GM12801 (cell line): ENCODE data around the gene KIF1A.

Source experiments
- TF ChIP-seq, protein P1 (sequence below): IDR thresholded peaks from one replicate; pipeline ENCODE4 v1.5.1; 2011; ENCODE audit warnings: control low read depth; ENCODE audit not compliant: insufficient read length; ENCODE audit errors: extremely low read depth

Gene KIF1A

DNA sequence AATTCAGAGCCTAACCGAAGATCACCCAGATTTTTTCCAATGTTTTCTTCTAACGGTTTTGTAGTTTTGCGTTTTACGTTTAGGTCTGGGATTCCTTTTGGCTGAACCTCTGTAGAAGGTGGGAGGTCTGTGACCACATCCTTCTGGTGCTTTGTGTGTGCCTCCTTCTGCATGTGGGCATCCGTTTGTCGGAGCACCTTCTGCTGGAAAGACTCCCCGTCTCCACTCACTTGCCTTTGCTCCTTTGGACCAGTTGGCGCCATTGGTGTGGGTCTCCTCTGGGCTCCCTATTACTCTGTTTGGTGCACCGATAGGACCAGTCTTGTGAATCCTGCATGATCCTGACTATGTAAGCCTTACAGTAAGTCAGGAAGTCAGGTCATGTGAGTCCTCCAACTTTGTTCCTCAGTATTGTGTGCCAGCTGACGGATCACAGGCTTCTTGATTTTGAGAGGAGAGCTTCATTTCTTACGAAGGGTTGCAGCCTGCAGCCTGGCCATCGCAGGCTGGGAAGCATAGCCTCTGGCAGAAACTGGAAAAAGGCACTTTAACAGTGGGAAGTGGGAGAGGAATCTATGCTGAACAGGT is 114.7 kb downstream of the KIF1A start:
- TF ChIP-seq, protein P1, sequence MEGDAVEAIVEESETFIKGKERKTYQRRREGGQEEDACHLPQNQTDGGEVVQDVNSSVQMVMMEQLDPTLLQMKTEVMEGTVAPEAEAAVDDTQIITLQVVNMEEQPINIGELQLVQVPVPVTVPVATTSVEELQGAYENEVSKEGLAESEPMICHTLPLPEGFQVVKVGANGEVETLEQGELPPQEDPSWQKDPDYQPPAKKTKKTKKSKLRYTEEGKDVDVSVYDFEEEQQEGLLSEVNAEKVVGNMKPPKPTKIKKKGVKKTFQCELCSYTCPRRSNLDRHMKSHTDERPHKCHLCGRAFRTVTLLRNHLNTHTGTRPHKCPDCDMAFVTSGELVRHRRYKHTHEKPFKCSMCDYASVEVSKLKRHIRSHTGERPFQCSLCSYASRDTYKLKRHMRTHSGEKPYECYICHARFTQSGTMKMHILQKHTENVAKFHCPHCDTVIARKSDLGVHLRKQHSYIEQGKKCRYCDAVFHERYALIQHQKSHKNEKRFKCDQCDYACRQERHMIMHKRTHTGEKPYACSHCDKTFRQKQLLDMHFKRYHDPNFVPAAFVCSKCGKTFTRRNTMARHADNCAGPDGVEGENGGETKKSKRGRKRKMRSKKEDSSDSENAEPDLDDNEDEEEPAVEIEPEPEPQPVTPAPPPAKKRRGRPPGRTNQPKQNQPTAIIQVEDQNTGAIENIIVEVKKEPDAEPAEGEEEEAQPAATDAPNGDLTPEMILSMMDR: no peak

DNA sequence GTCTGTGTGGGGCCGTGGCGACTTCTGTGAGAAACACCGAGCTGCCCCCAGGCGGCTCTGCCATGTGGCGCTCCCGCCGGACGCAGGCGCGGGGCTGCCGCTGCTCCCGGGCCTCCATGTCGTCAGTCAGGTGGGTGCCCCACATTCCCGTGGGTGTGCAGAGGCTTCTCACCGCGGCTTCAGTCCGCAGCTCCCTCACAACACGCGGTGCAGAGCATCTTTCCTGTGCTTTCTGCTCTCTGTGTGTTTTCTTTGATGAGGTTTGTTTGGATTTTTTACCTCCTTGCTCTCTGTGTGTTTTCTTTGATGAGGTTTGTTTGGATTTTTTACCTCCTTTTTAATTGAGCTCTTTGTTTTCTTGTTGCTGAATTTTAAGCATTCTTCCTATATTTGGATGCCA is 115.4 kb downstream of the KIF1A start:
- TF ChIP-seq, protein P1: no peak

DNA sequence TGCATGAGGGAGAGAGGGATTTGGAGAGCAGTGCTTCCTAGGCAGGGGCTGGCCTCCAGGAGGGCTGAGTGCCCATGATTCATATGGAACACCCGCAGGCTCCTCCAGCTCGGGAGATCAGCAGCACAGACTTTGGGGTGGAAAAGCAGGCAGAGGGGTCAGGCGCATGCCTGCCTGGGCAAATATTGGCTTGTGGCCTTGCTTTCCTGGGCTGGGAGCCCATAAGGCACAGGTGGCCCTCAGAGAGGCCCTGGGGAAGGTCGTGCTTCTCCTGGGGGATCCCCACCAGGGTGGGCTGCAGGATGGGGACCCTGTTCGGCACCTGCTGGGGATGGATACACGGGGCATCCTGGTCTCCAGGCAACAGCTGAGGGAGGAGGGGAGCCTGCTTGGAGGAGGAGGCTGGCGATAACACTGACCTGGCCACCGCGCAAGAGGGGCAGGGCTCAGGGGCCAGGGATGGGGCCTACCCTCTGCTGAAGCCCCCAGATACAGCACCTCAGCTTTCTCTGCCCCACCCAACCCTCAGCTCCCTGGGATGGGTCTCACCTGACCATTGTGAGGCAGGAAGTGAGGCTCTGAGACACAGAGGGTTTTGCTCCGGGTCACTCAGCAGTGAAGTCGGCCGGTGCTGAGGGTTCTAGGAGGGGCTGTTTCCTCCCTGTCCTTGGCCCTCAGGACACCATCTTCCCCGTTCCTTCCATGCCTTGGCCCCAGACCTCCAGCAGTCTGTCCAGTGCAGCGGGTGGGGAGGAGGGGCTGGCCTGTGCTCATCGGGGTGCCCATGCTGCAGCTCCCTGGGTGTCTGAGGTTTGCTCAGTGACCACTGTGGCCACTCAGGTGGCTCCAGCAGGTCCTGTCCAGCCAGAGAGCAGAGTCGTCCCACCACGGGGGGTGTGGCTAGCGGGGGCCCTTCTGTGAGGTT is 116.3 kb downstream of the KIF1A start:
- TF ChIP-seq, protein P1: no peak

DNA sequence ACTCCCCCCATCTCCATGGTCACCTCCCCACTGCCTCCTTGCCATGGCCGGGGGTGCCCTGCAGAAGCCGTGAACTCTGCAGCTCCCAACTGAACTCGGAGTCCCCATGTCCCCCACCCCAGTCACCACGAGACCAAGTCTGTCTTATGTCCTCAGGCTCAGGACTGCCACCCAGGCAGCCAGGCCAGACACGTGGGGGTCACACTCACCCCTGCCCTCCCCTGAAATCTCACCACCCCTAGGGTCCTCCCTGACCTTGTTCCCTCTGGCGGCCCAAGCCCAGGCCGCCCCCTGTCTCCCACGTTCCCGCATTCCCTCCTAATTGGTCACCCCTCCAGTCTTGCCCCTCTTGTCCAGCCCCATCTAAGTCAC is 117.4 kb downstream of the KIF1A start:
- TF ChIP-seq, protein P1: no peak

DNA sequence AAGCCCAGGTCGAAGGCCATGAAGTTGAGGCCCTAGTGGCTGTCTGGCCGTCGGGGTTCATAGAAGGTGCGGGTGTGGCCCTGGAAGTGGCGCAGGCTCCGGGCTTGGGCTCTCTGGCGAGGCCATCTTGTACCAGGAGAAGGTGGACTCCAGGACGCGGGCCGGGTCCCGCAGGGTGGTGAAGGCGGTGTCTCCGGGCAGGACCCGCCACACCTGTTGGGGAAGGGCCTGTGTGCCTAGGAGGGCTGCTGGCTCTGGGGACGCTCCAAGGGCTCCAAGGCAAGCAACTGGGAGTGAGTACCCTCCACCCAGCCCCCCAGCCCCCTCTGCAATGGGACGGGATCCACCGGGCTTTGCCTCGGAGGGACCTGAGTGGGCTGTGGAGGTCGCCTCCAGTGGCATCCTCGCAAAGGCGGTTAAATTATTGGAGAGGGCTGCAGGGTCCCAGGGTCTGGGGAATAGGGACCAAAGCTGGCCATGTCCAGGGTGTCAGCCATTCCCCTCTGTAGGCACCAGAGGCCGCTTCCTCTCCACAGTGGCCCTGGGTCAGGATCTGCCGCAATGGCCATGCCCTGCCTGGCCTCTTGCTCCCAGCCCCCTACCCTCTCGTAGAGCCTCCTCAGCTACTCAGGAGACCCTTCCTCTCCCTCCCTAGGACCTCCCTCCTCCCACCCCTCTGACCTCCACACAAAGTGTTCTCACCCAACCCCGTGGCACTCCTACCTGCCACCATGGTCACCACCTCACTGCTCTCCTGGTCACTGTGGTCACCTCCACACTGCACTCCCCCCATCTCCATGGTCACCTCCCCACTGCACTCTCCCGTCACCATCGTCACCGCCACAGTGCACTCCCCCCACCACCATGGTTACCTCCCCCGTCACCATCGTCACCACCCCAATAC is 118.0 kb downstream of the KIF1A start:
- TF ChIP-seq, protein P1: no peak

DNA sequence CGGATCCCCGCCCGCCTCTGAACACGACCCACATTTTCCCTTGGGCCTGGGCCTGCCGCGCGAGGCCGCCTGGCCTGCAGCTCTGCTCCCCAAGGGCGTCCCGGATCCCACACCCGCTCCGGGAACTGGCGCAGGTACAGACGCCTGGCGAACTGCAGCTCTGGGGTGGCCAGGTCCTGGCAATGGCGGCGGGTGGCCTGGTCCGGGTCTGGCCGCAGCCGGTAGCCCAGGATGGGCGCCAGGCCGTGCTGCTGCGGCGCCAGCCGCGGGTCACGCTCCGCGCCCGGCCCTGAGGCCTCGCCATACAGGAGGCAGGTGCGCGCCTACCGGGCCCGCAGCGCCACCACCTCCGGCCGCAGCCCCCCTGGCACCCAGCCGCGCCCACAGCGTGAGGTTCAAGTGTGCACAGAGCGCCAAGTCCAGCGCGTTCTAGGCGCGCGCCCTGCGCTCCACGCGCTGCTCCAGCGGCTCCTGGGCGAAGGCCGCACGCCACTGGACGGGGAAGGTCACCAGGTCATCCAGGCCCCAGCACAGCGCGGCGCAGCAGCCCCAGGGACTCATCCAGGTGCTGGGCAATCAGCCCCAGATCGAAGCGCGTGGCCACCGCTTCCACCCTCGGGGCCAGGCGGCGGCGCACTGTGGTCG is 118.8 kb downstream of the KIF1A start:
- TF ChIP-seq, protein P1: no peak
